NCI-H69 (cell line): Measurements from ENCODE around the gene ENTPD2.

Experiments used
- DNase-seq: peaks from one replicate; lab custom pipeline; 2025; lab: John Stamatoyannopoulos, UW

ENTPD2 gene

DNA sequence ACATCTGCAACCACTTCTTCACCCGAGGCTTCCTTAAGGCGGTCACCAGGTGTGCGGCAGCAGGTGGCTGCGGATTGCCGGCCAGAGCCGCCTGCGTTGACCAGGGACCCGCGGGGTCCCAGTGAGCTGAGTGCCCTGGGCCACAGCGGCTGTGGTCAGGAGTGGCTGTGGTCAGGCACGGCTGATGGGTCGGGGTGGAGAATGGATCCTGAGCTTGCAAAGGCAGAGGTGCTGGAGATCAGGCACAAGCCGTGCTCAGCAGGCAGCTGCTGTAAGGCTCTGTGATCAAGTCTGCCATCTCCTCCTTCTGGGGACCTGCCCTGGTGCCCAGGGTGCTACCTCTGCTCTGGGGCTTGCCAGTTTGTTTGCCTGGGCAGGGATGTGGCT is 25.5 kb upstream of the ENTPD2 start:
- DNase-seq, result no peak

DNA sequence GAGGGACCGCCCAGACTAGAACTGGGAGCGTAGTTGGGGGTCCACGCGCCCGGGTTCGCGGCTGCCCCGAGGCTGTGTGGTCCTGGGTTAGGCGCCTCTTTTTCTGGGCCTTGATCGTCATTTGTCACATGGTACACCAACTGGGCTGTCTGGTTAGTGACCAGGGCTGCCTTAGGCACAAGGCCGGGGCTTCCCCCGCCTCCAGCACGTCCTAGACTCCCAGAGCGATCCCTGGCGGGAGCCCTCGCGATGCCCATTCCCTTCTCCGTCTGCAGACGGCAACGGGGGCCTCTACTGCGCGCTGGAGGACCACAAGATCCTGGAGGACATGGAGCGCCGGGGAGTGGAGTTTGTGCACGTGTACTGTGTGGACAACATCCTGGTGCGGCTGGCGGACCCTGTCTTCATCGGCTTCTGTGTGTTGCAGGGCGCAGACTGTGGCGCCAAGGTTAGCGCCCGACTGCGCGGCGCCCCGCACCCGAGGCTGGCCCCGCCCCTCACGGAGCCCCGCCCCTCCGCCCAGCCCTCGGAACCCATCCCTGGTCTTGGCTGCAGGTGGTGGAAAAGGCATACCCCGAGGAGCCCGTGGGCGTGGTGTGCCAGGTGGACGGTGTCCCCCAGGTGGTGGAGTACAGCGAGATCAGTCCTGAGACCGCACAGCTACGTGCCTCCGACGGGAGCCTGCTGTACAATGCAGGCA is 25.0 kb upstream of the ENTPD2 start:
- DNase-seq, result no peak

DNA sequence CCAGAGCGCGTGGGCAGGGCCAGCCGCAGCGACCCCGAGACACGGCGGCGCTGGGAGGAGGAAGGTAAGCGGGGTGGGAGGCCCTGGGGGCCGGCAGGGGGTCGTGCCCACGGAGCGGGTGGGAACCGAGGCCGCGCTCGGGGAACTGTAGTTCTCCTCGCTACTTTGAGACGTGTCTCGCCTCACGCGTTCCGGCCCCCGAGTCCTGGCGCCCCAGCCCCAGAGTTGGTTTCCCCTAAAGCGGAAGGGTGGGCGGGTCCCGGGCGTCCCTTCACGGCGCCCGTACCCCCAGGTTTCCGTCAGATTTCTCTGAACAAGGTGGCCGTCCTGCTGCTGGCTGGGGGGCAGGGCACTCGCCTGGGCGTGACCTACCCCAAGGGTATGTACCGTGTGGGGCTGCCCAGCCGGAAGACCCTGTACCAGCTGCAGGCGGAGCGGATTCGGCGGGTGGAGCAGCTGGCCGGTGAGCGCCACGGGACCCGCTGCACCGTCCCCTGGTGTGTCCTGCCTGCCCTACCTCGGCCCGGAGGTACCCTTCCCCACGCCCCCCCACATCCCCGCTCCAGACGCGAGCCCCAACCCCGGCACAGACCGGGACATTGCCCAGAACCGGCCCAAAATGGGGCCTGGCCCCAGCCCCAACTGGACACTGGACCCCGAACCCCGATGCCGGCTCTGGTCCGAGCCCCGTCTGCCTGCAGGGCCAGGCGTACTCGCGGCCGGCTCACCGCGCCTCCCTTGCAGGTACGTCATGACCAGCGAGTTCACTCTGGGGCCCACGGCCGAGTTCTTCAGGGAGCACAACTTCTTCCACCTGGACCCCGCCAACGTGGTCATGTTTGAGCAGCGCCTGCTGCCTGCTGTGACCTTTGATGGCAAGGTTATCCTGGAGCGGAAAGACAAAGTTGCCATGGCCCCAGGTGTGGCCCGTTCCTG is 24.2 kb upstream of the ENTPD2 start:
- peak; percentile 48 for DNase-seq

DNA sequence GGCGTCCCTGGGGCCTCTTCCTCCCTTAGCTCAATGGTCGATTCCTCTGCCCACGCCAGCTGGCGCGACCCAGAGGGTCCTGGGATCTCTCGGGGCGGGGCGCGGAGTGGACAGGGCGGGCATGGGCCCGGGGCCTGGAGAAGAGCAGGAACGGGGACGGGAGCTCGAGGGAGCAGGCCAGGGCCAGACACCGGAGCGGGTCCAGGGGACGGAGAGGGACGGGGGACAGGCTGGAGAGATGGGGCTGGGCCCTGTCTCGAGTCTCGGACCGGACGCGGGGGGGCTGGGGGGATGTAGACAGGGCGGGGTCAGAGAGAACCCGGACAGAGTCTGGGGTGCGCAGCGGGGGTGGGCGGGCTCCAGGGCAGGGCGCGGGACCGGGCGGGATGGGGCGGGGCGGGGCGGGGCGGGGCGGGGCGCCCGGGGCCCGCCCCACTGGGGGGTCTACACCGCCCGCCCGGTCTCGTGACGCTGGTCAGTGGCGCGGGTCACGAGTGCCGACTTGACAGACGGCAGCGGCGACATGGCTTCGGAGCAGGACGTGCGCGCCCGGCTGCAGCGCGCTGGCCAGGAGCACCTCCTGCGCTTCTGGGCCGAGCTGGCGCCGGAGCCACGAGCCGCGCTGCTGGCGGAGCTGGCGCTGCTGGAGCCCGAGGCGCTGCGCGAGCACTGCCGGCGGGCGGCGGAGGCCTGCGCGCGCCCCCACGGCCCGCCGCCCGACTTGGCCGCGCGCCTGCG is 23.3 kb upstream of the ENTPD2 start, which contains the start of gene UAP1L1:
Gene UAP1L1 (plus strand): TSS at position 508 of the 738 bp plus-strand sequence. CDS start 16 bp downstream, at position 524.
- peak; percentile 74 for DNase-seq

DNA sequence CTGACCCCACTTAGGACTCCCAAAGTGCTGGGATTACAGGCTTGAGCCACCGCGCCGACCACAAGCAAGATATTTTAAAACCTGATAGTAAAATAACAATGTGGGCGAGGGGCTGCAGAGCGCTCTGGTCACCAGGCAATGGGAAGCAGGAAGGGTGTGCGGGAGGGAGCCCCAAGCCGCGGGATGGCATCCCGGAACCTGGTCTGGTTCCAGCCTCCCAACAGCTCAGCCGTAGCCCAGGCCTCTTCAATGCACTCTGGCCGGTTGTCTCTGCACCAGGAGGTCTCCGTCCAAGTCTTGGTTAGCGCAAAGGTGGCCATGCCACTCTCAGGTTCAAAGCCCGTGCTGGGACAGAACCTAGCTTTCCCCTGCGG is 22.8 kb upstream of the ENTPD2 start:
- DNase-seq, result no peak

DNA sequence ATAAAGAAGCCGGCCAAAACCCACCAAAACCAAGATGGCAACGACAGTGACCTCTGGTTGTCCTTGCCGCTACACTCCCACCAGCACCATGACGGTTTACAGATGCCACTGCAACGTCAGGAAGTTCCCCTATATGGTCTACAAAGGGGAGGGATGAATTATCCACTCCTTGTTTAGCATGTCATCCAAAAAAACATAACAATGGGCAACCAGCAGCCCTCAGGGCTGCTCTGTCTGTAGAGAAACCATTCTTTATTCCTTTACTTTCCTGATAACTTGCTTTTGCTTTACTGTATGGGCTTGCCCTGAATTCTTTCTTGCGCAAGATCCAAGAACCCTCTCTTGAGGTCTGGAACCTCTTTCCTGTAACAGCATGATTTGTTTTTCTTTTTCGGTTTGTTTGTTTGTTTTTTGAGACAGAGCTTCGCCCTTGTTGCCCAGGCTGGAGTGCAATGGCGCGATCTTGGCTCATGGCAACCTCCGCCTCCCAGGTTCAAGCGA is 21.5 kb upstream of the ENTPD2 start:
- no peak for DNase-seq

DNA sequence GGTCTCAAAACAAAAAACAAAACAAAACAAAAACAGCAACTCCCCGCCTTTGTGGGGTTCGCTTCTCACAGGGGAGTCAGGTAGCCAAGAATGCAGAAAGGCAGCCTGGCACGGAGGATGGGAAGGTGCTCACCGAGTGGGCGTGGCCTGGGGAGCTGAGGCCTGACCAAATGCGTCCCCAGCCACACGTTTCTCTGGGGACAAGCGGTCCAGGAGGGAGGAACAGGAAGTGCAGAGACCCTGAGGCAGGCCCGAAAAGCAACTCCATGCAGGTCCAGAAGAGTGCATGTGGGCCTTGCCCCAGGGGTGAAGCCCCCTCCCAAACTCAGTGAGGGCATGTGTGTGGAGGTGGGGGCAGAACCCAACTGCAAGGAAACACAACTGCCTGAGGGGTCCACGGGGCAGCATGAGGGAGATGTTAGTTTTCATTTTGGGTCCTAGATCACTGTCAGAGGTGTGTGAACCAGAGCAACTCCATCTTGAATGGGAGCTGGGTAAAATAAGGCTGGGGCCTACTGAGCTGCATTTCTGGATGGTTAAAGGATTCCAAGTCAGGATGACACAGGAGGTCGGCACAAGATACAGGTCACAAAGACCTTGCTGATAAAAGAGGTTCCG is 20.9 kb upstream of the ENTPD2 start:
- no peak for DNase-seq

DNA sequence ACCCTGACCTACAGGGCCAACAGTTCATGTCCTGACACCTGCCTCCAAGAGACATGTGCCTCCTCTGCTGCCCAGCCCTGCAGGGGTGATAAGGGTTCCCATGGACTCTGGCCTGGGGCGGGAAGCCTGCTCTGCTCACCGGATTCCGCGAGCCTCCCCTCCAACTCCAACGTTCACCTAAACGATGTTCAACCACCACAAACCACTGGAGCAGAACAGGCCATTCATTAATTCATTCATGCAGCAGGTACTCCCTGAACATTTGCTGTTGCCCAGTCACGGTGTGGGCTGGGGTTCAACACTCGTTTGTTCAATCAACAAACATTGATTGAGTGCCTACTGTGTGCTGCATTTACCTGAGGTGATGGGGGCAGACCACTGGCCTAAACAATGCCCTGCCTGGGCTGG is 20.1 kb upstream of the ENTPD2 start:
- DNase-seq, result no peak

DNA sequence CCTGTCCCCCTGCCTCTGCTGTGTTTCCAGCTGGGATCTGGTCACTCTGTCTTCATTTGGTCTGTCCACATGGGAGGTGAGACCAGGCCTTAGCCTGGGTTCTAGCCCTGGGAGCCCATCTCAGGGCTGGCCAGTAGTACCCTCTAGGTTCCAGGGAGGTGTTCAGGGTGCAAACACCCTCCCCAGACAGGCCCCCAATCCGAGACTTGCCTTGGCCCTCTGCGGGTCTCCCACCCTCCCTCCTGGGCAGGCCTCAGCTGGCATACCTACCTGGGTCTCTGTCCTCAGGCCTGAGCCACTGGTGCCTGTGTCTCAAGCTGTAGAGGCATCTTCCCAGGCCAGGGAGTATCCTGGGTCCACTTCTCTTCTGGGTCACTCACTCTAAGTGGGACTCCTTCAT is 17.4 kb upstream of the ENTPD2 start:
- no peak for DNase-seq

DNA sequence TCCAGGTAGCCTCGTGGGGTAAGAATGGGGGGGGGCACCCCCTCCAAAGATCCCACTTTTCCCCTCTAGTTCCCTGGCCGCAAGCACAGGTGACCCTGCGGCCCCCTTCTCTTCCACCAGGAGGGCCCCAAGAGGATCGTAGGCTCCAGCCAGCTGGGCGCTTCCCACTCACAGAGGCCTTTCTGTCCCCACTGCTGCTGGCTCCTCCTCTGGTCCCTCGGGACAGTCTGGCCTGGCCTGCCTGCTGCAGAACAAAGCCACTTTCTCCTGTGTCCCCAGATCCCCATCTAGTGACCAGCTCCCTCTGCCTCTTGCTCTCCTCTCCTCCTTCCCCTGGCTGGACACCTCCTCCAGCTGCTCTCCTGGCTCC is 17.0 kb upstream of the ENTPD2 start:
- peak; percentile 83 for DNase-seq

DNA sequence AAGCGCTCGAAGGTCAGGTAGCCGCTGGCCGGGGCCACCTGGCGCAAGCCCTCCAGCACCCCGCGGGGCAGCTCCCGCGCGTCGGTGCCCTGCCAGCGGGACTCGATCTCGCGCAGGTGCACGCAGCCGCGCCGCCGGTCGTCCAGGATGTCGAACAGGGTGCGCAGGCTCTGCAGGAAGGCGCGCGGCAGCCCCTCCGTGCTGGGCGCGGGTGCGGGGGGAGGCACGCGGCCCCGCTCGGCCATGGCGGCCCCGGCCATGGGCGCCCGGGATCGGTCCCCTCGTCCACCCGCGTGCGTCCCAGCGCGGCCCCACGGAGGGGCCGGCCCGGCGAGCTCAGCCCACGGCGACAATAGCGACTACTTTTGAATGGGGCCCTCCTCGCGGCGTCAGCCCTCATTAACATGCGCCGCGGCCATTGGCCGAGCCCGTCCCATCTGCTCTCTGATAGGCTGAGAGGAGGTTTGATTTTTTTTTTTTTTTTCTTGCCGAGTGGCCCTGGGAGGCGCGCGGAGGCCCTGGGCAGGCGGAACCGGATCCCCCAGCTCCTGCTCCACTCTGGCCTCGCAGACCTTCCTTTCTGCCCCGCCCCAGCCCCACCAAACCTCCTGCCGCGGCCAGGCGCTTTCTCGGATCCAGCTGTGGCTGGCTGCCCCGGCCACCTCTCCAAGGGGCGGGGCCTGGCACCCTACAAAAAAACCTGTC is 16.5 kb upstream of the ENTPD2 start, which contains the start of gene SAPCD2:
Gene SAPCD2 (minus strand): TSS at position 357 of the 705 bp plus-strand sequence. CDS start 97 bp downstream, at position 260.
- peak; percentile 97 for DNase-seq

DNA sequence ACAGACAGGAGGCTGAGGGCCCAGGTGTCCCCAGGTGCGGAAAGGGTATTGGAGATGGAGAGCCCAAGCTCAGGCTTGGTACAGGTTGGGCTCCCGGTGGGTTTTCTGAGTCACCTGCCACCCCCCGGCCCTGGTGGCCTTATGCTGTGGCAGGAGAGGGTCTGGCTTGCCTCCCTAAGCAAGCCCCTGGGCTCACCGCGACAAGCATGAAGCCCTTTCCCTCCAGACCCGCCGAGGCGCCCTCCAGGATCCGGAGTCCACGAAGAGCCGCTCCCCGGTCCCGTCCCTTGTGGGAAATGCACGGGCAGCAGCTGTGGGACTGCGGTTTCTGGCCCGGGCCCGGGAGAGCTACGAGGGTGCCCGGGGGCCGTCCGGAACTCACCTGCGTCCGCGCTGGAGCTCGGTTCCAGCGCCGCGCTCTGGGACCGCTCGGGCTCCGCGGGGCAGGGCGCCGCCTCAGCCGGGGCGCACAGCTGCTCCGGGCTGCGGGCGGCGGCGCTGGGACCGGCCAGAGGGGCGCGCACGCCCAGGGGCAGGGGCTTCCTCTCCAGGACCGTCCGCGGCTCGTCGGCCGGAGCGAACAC is 15.7 kb upstream of the ENTPD2 start:
- DNase-seq, result peak; percentile 60

DNA sequence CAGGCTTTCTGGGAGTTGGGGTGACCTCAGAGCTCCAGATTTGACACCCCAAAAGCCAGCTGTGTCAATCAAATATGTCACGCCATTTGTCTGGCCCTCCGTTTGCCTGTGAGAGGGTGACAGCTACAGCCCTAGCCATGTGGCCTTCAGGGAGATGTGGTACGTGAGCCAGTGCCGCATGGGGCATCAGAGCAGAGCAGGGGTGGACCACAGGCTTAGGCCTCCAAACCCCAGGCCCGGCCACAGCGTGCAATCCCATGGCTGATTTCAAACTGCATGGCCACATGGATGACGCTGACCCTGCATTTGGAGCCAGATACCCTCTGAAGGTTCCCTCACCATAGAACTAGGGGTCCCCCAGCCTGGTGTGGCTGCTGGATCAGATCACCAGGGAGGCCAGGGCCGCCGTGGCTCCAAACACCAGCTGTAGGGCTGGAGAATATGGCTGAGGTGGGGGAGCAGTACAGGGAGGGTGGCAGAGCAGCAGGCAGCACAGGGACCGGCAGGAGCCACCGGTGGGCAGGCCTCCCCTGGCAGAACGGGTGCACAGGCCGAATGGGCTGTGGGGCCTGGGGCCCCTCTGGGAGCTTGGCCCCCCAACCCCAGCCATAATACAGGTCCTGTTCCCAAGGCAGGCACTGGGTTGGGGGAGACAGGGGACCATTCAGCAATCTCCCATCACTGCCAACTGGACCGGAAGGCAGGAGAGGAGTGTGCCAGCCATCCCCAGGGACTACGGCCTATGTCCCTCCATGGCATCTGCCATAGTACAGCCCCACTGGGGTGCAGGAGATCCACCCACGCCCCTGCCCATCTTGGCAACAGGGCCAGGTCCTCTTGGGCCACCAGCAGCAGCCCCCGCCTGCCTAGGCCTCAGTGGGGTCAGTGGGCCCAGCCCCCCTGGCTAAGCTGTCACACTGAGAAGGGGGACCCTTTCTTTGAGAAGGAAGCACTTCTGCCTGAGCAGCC is 15.0 kb upstream of the ENTPD2 start:
- no peak for DNase-seq

DNA sequence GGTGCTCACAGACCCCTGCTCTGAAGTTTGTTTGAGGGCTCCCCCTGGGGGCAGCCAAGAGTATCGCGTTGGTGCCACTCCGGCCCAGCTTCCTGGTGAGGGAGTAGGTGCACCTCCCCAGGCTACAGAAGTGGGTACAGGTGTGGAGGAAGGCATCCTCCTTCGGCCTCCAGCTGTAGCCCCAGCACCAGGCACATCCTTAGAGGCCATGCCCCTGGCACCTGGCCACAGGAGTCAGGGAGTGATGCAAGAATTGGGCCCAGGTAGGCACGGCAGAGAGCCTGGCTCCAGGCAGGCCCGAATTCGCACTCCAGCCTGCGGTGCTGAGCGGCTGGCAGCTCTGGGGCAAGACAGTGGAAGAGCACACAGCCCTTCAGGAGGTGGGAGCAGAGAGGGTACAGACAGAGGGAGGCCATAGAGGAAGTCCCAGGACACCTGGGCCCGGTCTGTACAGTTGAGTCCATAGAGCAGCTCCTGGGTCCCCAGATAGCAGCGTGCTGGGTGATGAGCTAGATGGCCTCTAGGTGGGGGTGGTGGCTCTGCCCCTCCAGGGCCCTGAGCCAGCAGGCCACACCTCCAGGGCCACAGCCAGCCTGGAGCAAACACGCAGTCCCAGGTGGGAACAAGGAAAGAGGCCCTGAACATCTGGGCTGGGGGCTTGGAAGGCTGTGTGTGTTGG is 14.1 kb upstream of the ENTPD2 start:
- peak; percentile 88 for DNase-seq

DNA sequence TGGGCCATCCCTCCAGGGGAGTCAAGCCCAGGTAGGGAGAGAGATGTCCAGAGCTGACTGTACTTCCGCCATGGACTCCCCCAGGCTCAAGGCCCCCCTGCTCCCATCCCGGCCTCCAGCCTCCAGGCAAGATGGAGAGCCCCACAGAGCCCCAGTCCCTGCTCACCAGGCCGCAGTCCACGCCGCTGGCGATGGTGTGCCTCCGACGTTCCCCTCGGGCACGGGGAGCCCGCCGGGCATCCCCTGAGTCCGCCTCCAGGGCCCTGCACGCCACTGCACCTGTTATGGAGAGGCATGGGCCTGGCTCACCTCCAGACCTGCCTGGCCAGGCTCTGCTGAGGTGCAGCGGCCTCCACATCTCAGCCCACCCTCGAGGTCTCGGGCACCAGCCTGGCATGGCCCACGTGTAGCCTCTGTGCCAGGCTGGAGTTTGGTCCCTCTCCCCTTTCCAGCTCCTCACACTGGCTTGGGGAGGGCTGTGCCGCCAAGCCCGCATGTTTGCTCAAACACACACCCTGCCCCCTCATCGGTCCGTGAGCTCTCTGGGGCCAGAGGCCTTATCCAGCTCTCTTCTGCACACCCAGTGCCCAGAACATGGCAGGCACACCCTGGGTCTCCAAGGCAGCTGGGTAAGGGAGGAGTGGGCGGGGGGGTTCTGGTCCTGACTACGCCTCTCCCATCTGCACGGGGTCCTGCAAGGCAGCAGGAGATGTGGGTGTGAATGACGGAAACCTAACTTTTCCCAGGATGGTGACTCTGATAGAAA is 12.4 kb upstream of the ENTPD2 start:
- no peak for DNase-seq

DNA sequence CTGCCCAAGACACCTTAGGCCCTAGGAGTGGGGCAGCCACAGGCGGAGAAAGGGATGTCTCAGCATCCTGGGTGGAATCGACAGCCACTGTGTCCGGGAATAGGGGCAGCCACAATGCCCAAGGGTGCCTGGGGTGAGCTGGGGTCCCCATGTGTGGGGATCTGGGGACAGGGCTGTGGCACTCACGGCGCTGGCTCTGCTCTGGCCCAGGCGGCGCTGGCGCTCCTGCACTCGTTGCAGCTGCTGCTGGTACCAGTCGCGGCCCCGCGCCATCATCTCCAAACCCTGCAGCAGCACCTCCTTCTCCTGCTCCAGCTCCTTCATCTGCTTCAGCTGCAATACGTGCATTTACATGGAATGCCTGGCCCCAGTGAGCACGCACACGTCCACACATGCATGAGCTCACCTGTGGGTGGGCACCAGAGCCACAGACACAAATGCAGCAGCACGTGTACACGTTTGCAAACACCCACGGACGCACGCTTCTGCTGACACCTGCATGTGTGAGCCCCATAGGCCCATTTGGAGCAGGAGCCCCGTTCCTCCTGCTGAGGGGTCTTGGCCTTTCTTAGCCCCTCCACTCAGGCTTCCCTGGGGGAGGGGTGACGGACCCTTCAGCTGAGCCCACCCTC is 11.6 kb upstream of the ENTPD2 start:
- DNase-seq, result no peak

DNA sequence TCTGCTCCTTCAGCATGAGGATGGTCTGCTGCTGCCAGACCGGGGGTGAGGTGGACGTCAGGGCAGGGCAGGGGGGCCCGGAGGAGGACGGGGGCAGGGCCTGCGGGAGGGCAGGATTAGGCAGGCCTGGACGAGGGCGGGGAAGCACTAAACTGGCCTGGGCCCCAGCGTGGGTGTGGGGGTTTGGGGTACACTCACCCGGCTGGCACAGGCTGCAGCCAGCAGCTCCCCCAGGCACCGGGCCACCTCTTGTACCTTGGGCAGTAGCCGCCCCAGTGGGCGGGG is 11.0 kb upstream of the ENTPD2 start:
- no peak for DNase-seq
